ENCODE measurements around the gene LIPG.

- TF ChIP-seq POLR2A (conservative IDR thresholded peaks at IDR 0.05) (no peak), IRF1 (CRISPR knock-in tag; IDR thresholded peaks at IDR 0.05; ENCODE audit: borderline replicate concordance) (no peak), ZNF780A (CRISPR knock-in tag; IDR thresholded peaks at IDR 0.05) (no peak), HDAC2 (IDR thresholded peaks at IDR 0.05) (no peak), ZBTB49 (CRISPR knock-in tag; IDR thresholded peaks at IDR 0.05; ENCODE audit: borderline replicate concordance) (no peak), TARDBP (IDR thresholded peaks at IDR 0.05) (no peak), STAG1 (CRISPR knock-in tag; IDR thresholded peaks at IDR 0.05; ENCODE audit: borderline replicate concordance) (no peak), NFIC (IDR thresholded peaks at IDR 0.05) (no peak), EHMT2 (IDR thresholded peaks at IDR 0.05) (no peak), CTCF (IDR thresholded peaks at IDR 0.05 in 2 of 3, conservative IDR thresholded peaks at IDR 0.05 in 1 of 3; ENCODE audit: insufficient read depth in 2 of 3, low read depth in 1 of 3, low read length in 3 of 3) (no peak), ZNF121 (CRISPR knock-in tag; conservative IDR thresholded peaks at IDR 0.05) (no peak)
These were observed 10.9 kb downstream of the LIPG start for GRCh38 chr18:49572611-49573345.

Data from K562 (cell line).